Stimulated activated CD4-positive, alpha-beta T cell treated with anti-CD3 and anti-CD28 coated beads, Interleukin-4, amount 100 ng/mL, for 48 hours (primary cell): ENCODE data around the gene SLC22A14.

Experiments
- DNase-seq, 2 donors: peaks; one replicate each; pipeline ENCODE4 v3.0.0-alpha.2; 2020; ENCODE audit warnings: low read depth in 2 of 2

SLC22A14 gene

DNA sequence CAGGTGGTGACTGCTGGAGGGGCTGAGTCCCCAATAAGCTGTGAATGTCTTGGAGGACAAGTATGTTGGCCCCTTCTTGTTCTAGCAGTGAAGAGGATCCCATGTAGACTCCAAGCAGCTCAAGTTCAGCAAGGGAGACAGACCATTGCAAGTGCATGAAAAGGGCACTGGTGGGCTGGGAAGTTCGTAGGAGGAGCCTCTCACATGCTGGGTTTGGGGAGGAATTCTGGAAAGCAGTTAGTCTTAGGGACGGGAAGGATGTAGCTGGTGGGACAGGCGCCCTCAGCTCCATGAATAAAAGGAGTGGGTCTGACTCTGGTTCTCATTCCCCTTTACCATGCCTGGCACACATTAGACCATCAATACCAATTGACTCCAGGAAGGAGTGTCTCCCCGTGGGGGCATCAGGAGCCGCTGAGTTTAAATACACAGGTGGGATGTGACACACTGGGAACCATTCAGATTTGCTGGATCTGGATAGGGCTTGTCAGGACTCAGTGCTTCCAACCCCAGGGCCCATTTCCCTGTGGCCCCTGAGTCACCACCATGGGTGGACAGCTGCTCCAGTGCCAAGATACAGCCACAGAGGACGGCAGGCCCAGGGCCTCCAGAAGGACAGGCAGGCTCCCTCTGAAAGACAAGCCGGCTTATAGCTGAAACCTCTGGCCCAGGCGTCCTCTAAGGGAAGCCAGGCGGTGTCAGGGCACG, 63.9 kb downstream of the SLC22A14 start:
- no peak for DNase-seq

DNA sequence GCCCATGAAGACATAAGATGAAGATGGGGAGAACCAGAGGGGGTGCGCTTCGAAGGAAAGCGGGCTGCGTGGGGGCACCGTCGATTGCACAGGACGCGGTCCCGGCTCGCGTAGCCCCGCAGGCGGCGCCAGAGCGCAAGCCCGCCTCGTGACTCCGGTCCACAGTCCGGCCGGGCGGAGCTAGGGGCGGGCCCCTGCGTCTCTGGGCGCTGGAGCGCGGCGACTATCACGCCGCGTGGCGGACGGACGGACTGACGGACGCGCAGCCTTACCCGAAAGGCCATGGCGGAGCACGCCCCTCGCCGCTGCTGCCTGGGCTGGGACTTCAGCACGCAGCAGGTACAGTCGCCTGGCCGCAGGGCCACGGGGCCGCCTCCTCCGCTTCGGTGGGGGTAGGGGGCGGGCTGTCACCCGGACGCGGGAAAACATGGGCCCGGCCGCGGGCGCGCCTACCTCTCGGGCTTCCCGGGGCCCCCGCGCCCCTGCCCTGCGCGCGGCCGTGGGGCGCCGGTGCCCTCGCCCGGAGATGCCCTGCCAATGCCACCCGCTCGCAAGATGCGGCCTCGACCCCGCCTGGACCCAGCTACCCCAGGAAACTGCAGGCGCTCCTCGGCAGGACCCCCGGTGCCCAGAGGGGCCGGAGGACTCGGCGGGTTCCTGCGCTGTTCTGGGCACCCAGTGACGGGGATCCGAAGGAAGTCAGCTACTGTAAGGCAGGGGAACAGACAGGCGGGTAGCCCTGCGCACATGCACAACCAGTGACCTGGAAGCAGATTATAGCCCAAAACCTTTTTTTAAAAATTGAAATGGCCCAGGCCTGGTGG, 64.7 kb downstream of the SLC22A14 start, which contains the start of gene XYLB:
XYLB (plus strand) TSS at position 199 of the 824 bp plus-strand sequence; CDS start at position 283, 84 bp downstream.
- peak; percentile 72 to 84 for DNase-seq

DNA sequence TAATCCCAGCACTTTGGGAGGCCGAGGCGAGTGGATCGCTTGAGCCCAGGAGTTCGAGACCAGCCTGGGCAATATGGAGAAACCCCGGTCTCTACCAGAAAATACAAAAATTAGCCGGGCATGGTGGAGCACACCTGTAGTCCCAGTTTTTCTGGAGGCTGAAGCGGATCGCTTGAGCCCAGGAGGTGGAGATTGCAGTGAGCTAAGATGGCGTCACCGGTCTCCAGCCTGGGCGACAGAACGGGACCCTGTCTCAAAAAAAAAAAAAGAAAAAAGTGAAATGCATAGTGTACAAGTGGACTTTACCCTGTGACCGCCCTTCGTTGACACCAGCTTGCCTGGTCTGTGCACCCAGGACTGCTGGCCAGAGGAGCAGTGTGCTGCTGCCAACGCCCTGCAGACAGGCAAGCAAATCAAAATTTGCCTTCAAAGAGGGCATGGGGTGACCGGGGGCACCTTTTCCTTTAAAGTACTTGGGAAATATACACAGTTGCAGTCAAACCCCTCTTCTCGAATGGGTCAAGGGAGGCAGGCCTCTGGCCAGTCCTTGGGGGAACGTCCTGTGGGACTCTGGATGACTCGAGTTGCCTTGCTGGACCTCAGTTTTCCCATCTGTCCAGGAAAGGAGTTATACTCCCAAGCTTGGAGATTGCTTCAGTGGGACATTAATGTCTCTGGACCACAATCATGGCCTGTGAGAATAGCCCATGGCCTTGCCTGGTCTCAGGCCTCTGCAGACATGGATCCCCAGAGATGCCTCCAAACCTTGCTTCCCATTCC, 65.5 kb downstream of the SLC22A14 start:
- DNase-seq = no peak

DNA sequence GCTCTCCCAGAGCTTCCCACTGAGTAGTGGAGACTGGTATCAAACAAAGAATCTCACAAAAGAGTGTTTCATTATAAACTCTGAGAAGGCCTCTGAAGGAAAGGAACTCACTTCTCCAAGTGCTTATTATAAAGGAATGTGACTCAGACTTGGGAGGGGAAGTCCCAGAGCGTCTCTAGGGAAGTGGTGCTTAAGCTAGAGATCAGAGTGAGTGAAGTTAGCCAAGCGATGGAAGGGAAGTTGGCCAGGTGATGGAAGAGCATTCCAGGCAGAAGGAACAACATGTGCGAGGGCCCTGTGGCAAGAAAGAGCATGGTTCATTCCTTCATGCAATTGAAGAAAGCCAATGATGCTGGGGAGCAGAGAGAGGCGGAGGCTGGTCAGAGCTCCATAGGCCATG, 66.8 kb downstream of the SLC22A14 start:
- no peak for DNase-seq

- no peak for DNase-seq
Measured at GRCh38 chr3:38349684-38350359, 67.7 kb downstream of the SLC22A14 start.

DNA sequence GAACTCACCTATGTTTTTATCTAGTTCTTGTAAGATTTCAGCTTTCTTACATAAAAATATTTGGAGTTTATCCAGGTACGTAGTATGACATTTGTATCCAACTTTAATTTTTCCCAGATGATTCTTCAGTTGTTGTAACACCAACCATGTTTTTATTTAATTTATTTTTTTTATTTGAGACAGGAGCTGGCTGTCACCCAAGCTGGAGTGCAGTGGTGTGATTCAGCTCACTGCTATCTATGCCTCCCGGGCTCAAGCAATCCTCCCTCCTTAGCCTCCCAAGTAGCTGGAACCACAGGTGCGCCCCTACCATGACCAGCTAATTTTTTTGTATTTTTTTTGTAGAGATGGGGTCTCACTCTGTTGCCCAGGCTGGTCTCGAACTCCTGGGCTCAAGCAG, 71.1 kb downstream of the SLC22A14 start:
- no peak for DNase-seq

GRCh38 chr3:38354588-38355330, 72.7 kb downstream of the SLC22A14 start:
- no peak for DNase-seq

GRCh38 chr3:38359038-38359437, 76.9 kb downstream of the SLC22A14 start:
- no peak for DNase-seq

GRCh38 chr3:38360345-38360744, 78.3 kb downstream of the SLC22A14 start:
- no peak for DNase-seq

GRCh38 chr3:38361496-38361895, 79.4 kb downstream of the SLC22A14 start:
- DNase-seq = no peak

GRCh38 chr3:38362825-38363224, 80.7 kb downstream of the SLC22A14 start:
- DNase-seq = no peak

- no peak for DNase-seq
Measured at GRCh38 chr3:38364721-38365400, 82.8 kb downstream of the SLC22A14 start.

GRCh38 chr3:38365469-38366062, 83.5 kb downstream of the SLC22A14 start:
- no peak for DNase-seq

DNA sequence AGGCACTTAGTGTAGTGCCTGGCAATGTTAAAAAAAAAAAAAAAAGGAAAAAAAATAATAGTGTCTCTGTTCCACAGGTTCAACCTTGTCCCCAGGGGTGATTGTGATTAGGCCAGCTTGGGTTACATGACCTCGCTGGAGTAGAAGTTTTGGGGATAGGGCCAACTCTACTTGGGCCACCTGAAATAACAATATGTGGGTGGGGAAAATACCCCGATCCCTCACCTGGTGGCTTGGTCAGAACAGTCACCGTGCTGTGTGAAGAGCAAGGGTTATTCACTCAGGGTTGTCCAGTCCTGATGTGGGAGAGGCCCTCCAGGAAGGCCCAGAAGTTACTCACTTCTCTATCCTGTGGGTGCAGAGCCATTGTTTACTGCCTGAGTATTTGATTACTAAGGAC, 84.0 kb downstream of the SLC22A14 start:
- DNase-seq = no peak

GRCh38 chr3:38367779-38368178, 85.7 kb downstream of the SLC22A14 start:
- DNase-seq = no peak
